ENCODE measurements around the gene SLC39A10.

- TF ChIP-seq CTCF (IDR thresholded peaks at IDR 0.05) = no peak
- no peak for TF ChIP-seq POLR2A (IDR thresholded peaks at IDR 0.05)
Observed at GRCh38 chr2:195677884-195678283, 20.9 kb downstream of the SLC39A10 start.
